NCI-H2081 (cell line): ENCODE results near the gene NEB.
"Not testable (repeated sequence)": the region's sequence is repeated elsewhere in the genome, so short reads cannot be mapped to it uniquely, and the experiment has no call there.

ENCODE experiments used
- DNase-seq, 2 experiments: peaks; one replicate each; lab custom pipeline; 2025; lab: John Stamatoyannopoulos, UW

Gene NEB

DNA sequence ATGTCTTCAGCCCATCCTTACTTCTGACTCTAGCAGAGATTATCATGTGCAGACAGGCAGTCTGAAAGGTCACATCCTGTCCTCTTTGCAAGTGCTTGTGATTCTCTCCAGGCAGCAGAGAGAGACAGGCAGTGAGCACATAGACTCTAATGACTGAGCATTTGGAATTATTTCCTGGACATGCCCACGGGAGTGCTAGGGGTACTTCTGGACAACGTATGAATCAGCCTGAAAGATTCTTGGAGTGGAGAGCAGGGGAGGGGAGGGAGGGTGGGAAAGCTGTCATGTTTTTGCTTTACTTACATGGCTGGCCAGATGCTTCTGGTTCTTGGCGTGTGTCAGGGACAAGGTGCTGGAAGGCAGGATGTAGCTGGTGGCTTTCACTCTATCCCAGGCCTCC is 174.0 kb downstream of the NEB start:
- no peak for DNase-seq

DNA sequence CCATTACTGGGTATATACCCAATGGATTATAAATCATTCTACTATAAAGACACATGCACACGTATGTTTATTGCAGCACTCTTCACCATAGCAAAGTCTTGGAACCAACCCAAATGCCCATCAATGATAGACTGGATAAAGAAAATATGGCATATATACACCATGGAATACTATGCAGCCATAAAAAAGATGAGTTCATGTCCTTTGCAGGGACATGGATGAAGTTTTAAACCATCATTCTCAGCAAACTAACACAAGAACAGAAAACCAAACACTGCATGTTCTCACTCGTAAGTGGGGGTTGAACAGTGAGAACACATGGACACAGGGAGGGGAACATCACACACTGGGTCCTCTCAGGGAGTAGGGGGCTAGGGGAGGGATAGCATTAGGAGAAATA is 174.8 kb downstream of the NEB start:
- DNase-seq, result not testable (repeated sequence)

DNA sequence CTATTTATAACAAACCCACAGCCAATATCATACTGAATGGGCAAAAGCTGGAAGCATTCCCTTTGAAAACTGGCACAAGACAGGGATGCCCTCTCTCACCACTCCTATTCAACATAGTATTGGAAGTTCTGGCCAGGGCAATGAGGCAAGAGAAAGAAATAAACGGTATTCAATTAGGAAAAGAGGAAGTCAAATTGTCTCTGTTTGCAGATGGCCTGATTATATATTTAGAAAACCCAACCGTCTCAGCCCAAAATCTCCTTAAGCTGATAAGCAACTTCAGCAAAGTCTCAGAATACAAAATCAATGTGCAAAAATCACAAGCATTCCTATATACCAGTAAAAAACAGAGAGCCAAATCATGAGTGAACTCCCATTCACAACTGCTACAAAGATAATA is 176.4 kb downstream of the NEB start:
- not testable (repeated sequence) for DNase-seq

DNA sequence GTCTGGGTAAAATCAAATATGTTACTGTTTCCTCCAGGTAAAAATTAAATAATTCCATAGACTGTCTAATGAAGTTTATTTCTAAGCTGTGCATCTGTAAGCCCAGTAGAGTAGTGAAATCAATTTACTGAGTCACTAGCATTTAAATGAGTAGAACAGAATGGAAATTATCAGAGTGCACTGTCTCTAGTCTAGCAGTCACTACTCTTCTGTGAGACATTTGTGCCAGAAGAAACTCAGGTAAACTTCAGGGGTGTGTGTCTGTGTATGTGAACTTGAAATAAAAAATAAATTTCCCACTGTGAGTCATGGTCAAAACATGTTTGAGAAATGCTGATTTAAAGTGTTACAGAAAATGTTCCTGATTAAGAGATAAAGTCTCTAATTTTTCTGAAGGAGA is 178.2 kb downstream of the NEB start:
- no peak for DNase-seq

DNA sequence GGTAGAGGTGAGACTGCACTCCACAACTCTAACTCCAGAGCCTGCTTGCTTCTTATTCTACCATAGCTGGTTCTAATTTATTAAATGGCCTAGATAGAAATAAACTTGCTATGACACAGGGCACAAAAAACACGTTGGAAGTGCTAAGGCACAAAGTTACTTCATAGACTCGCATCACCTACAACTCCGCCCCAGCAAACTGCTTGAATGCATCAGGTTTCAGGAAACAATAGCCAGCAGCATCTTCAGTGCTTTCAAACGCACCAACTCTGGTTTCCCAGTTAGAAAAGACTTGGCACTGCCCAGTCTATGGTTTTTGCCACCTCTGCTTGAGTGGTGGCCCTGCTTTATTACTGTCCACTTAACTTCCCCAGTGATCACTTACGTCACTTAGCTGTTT is 182.0 kb downstream of the NEB start:
- DNase-seq, result no peak

DNA sequence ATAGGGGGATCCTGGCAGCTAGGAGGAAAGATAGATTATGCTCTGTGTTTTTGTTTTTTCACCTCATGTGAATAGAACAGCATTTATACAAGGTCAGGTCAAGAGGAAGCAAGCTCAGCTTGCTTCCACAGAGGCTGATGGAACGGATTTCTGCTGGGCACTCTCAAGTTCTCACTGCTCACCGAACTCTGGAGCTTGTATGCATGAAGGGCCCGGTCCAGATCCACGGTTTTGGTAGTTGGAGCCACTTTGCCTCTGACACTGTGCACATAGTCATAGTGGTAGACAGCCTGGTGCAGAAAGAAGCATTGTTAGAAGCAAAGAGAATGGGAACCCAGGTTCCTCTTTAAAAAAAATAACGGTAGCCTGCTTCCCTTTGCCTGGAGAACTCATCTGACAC is 182.7 kb downstream of the NEB start:
- DNase-seq, result no peak

DNA sequence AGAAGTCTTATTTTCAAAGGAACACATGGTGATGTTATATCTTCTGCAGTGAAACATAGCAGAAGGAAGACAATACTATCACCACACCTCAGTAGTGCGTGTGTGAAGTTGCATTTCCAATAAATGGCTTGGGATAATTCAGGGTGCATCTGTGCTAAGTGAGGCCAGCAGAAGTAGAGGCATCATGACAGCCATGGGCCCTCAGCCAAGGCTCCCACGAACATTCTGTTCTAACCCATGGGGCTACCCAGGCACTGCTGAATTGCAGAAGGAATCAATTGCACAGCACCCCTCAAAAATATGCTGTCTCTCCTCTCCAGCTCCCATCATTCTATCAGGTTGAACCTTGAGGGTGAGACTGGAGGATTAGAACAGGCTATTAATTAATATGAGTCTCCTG is 185.1 kb downstream of the NEB start:
- DNase-seq, result no peak

DNA sequence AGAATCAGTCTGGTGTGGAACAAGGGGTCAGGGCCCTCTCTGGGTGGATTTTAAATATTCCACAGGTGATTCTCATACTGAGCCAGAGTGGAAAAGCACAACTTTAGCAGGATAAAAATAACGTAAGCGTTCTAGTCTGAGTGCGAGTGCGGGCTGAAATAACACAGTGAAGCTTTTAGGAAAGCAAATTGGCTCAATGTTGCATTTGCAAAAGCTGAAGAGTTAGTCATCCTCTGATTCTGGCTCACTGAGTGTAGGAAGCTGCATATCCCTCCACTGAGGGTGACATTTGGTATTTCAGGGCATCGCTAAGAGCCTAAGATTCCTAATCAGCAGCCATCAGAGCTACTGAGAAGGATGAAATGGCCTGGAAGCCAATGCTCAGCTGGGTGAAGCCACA is 189.8 kb downstream of the NEB start:
- DNase-seq, result no peak

DNA sequence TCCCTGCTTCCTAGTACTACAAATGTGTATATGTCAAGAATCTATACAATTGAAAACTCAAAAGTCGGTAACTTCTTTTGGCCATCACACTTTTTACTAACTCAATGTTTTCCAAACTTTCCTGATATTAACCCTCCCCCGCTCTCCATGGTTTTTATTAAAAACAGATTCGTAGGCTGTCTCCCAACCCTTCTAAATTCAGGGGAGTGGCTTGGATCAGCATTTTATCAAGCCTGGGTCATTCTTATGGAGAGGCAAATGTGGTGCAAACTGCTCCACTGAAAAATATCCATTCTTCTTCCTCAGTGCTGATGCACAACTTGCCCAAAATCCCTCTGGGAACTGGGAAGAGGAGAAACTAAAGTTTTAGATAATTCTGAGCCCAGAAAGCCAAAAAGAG is 190.4 kb downstream of the NEB start:
- no peak for DNase-seq

DNA sequence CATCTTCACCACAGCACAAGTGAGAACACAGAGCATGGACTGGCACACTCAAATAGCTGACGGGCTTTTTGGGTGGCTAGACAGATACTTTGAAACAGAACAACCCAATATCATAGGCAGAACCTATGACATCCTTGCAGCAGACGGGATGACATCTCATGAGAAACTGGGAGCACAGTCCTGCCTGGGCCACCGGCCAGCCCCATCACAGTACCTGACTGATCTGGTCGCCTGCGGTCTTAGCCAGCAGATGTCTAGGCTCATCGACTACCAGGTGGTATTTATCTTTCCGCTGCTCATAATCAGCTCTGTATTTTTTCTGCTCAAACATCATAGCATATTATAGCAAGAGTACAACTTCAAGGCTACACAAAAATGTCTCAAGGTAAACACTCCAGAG is 200.3 kb downstream of the NEB start:
- no peak for DNase-seq

DNA sequence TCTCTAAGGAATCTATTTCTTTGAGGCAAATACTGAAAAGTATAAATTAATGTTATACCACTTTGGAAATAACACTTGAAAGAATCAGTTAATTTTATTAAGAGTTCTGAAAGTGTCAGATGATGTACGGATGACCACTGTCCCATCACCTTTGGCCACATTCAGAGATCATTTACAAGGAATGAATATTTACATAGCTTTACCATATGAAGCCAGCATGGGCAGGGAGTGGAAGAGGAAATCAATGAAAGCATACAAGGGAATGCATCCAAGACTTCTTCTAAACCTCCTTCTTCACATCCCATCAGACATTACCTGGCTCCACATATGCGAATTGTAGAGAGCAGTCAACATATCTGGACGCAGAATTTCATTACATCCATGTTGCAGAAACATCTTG is 201.1 kb downstream of the NEB start:
- DNase-seq, result no peak

DNA sequence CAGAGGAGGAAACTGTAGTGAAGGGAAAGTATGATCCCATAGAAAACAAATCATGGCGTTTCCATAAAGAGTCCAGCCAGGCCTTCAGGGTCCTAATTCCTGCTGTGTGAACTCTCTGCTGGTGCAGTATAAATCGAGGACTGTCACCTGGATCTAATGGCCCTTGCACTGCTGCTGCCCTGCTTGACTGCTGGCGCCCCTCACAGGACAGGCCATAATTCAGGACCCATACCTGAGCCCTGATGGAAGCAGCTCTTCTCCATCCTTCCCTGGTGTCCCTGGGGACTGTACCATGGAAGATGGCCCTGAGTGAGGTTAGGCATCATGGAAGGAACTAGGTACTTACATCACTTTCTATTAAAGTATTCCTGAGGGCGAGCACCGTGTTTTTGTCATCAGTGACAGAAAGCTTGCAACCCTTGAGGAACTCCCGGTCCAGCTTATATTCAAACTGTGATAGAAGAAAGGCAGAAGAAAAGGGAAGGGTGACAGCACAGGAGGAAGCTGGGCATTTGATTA is 207.6 kb downstream of the NEB start:
- DNase-seq, result no peak

DNA sequence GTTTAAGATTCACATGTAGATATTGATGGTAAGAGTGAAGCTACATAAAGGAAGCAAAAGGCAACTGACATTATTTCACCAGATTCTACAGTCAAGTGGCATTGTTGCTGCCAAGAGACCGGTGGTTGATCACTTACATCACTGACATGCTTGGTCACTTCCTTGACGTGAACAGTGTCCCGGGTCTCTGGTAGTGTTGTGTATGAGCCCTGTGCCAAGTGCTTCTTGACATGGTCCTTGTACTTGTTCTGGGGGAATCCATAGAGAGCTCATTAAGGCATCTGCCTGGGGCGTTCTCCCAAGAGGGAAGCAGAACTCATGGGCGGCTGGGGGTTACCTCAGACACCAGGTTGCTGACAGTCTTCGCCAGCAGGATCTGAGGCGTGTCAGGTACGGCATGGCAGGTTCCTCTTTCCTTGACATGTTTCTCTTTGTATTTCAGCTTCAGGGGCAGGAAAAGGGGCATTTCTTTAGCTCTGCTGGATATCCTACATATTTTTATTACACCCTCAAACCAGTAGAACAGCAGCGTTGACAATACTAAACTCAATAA is 208.4 kb downstream of the NEB start:
- no peak for DNase-seq

DNA sequence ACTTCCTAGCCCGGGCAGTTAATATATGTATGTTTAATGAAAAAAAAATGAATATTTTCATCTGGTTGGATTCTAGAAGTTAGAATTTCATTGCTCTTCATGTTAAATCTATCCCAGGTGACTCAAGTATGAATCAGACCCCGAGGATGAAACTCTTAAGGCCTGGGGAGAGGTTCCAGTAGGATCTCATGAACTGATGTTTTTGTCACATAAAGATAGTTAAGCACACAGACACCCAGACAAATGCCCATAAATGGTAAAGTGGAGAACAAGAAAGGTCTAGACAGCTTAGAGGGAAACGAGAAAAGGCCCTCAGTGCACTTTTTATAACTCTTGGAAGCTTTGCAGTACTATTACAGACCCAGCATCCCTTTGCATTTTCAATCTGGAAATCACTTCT is 210.4 kb downstream of the NEB start:
- DNase-seq, result no peak

DNA sequence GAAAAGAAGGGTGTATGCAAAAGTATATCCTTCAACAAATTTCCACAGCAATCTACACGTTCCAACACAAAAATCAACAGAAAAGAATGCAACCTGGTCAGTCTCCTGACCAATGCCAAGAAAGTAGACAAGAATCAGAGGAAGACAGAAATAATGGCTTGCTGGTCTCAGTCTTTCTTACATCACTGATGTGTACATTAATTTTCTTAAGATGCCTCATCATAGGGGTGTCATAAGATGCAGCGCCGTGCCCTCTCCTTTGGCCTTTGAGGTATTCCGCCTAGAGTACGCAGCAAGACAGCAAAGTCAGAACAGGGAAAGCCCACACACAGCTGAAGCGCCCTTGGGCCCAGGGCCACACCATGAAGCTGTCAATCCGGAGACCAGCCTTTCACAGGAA is 211.7 kb downstream of the NEB start:
- no peak for DNase-seq

DNA sequence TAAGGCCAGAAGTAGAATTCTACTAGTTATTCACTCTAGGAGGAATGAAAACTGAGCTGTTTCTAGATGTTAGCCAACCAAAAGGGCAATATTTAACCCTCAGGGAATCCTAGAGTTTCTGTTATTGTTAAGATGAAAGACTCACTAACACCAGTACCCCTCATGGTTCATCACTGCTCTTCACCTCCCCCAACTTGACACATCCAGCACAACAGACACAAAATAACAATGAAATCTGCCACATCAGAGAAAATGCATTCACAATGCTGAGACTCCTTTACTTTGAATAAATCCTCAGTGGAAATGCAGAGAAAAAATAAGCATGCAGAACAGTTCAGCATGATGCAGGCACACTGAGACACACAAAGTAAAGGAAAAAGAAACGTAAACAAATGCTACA is 213.3 kb downstream of the NEB start:
- no peak for DNase-seq

DNA sequence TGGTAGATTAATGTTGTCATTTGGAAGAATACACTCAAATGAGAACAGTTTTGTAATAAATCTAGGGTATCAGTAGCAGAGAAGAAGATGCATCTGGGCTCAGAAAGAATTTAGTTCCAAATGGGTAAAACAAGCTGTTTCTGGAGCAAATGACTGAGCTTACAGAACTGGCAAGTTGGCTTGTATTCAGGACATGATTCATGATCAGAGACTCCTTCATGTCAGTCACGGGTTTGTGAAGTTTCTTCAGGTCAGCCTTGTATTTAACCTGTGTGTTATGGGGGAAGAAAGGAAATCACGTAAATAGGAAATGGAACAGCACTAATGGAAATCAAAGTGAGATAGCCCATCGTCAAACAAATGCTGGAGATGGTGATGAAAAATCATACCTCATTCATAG is 215.5 kb downstream of the NEB start:
- DNase-seq, result no peak

DNA sequence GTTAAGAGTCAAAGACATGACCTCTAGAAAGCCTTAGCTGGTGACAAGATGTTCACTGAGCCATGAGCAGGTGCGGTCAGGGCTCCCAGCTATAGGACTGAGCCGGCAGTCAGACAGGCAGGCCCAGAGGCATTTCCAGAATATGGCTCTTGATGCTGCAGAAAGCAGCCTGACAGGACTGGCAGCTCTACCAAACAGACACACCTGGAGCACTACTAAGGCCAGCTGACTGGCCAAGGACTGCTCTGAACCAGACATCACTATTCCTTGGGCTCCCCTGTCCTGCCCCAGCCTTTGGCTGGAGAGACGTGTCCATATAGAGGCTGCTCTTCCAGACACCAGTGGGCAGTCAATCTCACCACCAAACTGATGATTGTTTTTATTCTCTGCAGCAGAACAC is 225.8 kb downstream of the NEB start:
- DNase-seq, result no peak

DNA sequence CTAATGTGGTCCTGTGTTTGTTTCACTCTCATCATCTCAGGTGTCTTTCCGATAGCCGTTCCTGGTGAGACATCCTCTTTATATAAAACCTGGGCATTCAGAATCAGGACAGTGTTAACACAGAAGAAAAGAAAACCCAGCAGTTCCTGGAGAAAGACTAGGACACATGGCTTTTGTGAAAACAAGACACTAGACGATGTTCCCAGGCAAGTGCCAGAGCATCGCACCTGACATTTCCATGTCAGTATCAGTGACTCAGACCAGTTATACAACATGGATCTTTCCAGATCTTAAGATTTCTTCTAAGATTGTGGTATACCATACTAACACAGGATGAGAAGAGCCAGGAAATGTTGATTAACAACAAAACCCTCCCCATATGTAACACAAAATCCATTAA is 228.1 kb downstream of the NEB start:
- DNase-seq, result no peak

DNA sequence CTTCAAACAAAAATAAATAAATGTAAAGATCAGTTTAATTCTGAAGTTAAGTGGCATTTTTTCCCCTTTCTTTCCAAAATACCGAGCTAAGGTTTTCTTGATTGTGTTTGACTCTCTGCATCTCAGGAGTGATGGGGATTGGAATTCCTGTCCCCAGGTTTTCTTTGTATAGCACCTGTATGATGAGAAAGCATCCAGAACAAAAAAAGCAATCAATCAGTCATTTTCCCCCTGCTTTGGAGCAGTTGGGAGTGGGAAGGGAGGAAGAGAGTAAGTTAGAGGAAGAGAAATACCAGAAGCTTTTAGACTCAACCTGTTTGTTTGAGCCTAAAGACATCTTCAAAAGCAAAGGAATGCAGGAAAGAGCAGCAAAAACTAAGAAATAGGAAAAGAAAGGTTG is 236.1 kb downstream of the NEB start:
- no peak for DNase-seq

DNA sequence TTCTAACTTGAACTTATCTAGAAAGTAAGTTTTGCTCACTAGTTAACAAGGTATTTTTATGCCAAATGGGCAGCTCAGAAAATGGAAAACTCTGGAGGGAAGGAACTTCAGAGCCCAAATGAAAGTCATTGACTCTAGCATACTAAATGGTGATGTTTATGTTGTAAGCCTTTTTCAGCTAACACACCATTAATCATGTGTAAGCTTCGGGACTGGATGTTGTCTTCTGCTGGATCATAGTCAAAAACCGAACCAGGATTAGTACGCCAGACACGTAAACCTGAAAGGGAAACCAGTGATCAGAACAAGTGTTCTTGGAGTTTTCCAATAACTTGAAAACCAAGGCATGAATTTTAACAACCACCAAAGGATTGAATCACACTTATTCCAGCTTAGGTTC is 242.8 kb downstream of the NEB start:
- no peak for DNase-seq

DNA sequence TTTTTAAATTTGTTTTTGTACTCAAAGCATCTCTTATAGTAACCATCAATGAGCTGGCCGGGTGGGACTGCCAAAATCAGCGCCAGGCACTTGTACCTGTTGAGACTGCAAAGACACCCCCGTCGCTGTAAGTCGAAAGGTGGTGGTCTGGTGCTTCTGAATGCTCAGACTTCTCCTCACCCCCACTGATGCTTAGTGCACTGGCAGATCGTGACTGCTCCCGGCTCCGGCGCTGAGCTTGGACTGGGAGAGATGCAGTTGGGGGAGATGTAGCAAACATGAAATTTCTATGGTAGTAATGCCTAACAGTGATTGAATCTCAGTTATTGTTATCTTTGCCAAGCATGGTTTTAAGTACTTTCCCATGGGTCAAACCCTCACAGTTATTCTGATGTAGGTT is 244.0 kb downstream of the NEB start:
- DNase-seq, result no peak

DNA sequence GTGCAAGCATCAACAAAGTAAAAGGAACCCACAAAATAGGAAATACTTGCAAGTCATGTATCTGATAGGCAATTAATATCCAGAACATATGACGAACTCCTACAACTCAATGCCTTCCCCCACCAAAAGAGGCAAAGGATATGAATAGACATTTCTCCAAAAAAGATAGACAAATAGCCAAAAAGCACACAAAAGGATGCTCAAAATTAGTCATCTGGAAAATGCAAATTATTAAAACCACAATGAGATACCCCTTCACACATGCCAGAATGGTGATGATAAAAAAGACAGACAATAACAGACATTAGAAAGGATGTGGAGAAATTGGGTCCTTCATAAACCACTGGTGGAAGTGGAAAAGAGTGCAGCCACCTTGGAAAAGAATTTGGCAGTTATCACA is 248.2 kb downstream of the NEB start:
- no peak for DNase-seq

DNA sequence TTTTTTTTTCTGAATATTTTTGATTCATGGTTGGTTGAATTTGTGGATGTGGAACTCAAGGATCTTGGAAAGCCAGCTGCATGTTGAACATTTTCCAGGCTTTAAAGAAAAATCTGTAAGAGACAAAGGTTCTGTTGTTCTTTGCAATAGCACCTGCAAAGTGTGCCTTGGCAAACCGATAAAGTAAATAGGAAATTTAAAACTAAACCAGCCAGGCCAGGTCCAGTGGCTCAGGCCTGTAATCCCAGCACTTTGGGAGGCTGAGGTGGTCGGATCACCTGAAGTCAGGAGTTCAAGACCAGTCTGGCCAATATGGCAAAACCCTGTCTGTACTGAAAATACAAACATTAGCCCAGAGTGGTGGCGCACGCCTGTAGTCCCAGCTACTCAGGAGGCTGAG is 250.2 kb downstream of the NEB start:
- no peak for DNase-seq

DNA sequence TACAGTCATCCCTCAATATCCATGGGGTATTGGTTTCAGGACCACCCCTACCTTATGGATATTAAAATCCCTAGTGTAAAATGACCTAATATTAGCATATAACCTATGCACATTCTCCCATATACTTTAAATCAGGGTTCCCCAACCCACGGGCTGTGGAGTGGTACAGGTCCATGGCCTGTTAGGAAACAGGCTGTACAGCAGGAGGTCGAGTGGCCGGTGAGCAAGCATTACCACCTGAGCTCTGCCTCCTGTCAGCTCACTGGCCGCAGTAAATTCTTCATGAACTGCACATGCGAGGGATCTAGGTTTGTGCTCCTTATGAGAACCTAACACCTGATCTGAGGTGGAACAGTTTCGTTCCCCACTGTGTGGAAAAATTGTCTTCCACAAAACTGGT is 250.7 kb downstream of the NEB start:
- no peak for DNase-seq
